Cerebellar nuclear complex (tissue), 1 donor: ENCODE data around the gene PMEPA1.

ENCODE experiments used
- DNase-seq, 2 experiments: peaks; one replicate each; lab custom pipeline; 2025; lab: John Stamatoyannopoulos, UW

The PMEPA1 gene

DNA sequence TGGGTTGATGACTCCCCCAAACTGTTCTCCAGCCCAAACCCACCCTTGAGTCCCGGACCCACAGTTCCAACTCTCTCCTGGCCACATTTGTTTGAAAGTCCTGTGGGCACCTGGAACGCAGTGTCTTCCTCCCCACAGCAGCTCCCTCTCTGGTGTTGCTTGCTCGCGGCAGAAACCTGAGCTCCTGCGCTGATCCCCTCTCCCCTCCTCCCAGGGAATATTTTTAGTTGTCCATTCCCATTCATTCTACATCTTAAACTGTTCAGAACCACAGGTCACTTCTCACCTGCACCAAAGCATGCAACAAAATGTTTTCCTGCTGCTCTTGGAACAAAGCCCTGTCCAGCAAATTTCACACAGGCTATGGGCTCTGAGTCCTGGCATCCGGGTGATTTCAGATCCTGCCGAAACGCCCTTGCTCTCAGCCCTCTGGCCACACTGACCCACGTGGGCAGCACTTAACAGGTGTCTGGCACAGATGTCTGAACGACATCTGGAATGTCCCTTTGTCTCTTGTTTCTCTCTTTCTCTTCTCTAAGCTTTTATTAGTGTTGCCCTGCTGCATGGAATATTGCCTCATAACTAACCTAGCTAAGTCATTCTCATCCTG lies 27.0 kb upstream of the PMEPA1 start:
- no peak for DNase-seq

DNA sequence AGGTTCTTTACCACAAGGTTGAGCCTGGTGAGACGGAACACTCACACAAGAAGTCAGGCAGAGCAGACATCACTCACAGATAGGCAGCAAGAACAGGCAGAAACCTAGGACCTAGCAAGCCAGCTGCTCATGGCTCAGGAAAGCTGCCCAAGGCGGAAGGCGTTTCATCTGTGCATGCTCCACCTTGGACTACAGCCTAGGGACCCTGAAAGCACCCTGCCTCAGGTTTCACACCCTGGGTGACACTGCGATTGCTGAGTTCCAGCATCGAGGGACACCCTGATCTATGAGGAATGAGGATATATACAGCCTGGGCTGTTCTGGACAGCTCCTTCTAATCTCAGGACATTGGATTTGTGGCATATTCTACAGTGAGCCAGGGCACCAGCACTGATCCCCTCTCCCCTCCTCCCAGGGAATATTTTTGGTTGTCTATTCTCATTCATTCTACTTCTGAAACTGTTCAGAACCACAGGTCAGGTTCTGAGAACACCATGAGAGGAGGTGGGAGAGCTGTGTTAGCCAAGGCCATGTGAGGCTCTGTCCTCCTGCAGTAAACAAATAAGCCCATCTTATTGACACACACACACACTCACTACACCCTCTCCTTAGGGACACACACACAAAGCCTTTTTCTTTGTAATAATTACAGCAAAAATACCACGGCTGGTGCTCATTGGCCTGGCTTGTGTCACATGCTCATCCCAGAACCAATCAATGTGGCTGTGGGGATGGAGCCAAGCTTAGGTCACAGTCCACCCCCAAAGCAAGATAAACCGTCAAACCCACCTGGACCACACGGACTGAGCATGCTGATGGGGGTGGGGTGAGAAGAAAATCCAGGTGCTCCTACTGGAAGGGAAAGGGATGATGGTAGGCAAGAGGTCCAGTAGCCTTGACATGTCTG lies 26.3 kb upstream of the PMEPA1 start:
- DNase-seq, result no peak

DNA sequence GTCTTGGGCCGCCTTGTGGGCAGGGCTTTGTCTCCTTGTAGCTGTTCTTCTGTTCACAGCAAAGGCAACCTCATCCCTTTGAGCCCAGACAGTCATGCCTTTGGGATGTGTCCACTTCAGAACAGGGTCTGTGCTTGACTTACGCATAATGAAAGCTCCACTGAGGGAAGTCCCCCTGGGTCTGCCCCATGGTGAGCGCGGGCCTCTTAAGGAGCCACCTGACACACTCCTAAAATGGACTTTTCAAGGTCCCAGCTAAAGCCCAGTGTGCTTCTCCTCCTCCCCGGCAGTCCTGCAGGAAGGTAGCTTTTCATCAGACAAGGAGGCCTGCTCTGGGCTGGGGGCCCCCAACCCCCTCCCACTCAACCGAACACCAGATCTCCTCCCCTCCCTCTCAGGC lies 24.9 kb upstream of the PMEPA1 start:
- DNase-seq, result no peak

DNA sequence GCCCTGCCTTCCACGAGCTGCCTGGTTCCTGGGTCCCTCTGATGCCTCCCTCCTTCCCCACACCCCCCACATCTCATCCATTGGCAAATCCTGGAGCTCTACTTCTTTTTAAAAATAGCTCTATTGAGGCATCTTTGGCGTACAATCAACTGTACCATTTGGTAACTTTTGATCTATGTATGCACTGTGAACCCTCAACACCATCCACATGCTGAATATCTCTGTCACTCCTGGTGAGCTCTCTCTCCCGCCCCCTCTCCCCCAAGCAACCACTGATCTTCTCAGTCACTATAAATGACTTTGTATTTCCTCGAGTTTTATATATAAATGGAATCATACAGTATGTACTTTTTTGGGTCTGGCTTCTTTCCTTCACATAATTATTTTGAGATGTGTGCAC lies 22.4 kb upstream of the PMEPA1 start:
- DNase-seq, result no peak

DNA sequence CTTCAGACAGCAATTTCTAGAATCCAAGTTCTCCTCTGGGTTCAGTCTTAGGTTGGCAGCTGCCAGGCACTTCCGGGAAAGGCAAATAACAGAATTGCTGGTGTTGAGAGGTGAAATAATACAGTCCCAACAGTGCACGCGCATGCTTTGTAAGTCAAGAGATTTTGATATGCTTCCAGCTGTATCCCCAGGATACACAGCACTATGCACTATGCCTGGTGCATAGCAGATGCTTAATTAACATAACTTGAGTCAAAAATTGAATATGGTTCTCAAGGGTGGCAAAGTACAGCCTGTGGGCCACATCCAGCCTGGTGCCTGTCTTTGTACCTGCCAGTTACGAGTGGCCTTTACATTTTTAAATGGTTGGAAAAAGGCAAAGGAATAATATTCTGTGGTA lies 18.9 kb upstream of the PMEPA1 start:
- DNase-seq, result no peak

DNA sequence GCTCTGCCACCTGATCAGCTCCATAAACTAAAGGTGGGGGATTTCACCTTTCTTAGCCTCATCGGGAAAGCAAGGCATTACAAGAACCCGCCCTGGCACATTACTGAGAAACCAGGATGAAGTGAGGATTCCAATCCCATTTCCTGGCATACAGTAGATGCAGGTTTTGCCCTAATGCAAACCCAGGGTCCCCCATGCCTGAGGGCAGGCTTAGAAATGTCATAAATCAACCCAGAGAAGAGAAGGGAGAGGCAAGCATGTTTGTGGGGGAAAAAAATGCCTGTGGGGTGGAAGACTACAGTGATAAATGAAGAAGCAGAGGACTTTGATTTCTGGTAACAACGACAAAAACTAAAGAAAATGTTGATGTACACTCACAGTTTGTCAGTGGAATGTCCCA lies 18.0 kb upstream of the PMEPA1 start:
- no peak for DNase-seq

DNA sequence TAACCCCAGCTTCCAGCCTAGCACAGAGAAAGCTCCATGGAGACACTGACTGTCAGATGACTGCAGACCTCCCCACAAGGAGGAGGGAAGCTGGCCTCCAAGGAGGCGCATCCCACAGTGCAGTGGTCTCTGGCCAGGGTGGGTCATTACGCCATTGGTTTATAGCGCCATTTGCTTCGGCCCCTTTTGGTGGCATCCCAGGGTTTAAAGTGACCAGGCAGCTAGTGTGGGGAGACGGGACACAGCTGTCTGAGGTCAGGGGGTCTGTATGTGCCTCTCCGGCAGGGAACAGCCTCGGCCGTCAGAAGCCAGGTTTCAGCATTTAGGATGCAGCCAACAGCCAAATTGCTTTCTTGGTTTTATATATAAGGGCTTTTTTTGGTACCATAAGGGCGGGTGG lies 15.8 kb upstream of the PMEPA1 start:
- DNase-seq, result no peak

DNA sequence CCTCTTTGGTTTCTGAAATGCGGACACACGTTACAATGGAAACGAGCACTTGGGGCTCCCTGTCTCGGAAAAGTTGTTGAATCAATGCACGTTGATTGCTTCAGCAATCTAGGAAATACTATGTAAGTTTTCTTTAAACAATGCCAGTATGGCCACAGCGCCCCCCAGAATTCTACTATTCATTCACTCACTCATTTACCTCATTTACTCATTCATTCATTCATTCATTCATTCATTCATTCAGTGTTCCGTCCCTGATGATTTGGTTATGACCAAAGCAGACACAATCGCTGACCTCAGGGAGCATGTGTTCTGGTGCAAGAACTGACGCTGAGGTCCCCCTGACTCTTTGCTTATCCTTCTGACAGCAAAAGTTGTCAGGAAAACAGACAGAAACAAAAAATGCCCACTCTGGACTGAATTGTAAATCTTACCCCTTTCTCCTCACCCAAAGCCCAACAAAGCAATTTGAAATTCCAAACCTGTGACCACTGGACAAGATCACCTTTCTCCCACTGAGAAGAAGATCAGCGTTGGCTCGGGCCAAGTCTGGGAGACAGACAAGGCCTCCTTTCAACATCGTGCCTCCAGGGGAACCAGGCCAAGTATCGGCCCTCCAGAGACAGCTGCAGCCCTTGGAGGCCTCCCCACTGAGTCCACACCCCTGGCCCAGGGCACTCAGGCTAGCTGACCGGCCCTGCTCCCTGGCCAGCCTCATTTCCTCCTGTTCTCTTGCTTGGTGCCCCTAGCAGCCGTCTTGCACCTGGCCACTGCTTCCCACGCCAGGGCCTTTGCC lies 15.0 kb upstream of the PMEPA1 start:
- no peak for DNase-seq

DNA sequence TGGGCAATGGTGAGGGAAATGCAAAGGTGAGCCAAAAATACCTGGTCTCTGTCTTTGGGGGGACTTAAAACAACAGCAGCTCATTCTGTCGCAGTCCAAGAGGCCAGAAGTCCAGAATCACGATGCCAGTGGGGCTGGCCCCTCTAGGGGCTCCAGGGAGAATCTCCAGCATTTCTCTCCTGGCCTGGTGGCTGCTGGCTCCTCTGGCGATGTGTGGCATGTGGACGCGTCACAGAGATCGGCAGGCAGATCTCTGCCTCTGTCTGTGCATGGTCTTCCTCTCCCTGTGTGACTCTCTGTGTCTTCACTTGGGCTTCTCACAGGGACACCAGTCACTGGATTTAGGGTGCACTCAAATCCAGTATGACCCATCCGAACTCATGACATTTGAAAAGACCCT lies 14.0 kb upstream of the PMEPA1 start:
- DNase-seq, result no peak

DNA sequence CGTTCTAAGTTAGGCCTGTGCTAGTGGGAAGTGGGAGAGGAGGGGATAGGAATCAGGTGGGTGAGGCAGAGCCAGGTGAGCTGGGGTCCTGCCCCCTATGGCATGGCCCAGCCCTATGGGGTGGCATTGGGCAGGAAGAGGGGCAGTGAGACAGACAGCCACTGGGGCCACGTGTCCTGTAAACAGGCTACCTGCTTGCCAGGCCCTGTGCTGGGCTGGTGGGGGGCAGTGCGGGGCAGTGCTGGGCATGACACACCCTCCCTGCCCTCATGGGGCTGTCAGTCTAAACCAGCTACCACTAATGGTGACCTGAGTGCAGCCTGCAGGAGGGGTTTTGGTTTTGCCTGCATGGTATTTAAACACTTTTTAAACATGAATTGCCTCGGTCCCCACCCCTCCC lies 10.1 kb upstream of the PMEPA1 start:
- DNase-seq, result no peak

DNA sequence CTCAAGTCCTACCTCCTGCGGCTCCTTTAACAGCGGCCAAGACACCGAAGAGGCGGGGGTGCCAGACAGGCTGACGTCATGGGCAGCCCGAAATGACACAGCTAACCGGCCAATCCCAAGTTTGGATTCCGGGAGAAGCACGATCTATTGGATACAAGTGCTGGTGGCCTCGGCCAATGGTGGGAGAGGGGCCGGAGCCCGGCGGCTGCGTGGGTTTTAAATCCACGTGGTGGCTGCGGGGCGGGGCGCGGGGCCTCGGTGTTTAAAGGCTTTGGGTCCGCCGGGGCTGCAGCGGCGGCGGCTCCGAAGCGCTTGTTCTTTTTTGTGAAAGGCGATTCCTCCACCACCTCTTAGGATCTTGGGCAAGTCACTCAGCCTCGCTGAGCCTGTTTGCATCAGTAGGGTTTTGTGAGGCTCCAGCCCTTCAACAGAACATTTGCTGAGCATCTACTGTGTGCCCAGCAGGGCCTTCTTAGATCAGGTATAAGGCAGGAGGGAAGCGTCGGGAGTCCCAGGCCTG lies 8.7 kb upstream of the PMEPA1 start:
- DNase-seq, result no peak

DNA sequence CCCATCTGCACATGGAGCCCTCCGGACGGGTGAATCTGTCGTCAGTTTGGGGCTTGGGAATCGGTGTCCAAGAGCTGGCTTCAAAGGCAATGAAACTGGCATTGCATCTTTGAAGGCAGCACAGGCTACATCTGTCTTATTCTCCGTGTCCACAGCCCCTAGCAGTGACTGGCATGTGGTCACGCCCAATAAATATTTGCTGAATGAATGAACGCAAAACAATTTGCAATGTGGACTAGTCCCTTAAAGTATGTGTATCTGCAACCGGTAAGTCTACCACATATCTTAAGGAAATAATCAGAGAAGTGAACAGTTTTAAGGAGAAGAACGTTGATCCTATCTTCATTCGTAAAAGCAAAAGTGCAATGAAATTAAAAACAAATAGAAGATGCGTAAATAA lies 8.0 kb upstream of the PMEPA1 start:
- DNase-seq, result no peak

DNA sequence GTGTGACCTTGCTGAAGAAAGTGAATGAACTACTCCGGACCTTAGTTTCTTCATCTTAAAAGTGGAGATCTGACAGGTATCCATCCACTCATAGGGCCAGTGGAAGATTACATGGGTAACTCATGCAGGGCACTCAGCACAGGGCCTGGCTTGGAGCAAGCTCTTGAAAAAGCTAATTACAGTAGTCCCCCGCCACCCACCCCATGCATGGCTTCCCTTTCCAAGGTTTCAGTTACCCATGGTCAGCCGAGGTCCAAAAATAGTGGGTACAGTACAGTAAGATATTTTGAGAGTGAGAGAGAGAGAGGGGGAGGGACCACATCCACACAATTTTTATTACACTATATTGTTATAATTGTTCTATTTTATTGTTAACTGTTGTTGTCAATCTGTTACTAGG lies 7.1 kb upstream of the PMEPA1 start:
- DNase-seq, result no peak

DNA sequence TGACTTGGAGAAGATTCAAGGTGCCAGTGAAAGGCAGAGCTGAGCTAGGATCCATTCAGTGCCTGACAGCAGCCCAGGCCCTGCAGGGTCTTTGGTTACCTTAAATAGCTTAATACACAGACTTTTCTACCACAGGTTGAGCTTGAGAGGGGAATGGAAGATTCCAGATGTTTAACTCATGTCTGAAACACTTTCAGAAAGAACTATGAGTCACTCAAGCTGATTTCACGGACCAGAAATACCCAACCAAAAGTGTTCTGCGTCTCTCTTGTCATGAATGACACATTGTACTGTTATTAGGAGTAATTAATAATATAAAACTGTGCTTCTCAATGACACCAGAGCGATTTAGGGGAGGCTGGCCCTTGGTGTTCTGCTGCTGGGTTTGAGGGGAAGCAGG lies 6.4 kb upstream of the PMEPA1 start:
- no peak for DNase-seq

DNA sequence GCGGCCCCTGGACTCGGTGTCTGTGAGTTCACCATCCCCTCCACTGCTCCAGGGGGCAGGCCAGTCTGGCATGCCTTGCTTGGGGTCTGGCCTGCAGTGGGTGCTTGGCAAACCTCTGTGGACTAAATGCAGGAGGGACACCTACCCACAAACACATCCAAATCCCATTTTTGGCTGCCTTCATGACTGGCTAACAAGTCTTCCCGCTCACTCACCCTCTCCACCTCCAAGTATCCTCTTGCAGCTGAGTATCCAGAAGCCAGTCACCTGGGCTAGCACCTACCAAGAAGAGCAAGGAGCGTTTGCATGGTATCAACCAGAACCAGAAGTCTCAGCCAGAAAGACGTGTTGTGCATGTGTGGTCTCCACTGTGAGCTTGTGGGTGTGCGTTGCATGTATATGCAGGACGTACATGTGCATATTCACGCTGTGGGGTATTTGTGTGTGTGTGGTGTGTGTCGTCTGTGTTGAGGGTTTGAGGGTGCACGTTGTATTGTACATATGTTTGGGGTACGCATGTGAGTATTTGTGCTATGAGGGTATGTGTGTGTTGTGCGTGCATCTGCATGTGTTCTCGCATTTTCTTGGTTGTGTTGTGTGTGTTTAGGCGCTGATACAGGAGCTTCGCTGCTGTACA lies 5.6 kb upstream of the PMEPA1 start:
- no peak for DNase-seq

DNA sequence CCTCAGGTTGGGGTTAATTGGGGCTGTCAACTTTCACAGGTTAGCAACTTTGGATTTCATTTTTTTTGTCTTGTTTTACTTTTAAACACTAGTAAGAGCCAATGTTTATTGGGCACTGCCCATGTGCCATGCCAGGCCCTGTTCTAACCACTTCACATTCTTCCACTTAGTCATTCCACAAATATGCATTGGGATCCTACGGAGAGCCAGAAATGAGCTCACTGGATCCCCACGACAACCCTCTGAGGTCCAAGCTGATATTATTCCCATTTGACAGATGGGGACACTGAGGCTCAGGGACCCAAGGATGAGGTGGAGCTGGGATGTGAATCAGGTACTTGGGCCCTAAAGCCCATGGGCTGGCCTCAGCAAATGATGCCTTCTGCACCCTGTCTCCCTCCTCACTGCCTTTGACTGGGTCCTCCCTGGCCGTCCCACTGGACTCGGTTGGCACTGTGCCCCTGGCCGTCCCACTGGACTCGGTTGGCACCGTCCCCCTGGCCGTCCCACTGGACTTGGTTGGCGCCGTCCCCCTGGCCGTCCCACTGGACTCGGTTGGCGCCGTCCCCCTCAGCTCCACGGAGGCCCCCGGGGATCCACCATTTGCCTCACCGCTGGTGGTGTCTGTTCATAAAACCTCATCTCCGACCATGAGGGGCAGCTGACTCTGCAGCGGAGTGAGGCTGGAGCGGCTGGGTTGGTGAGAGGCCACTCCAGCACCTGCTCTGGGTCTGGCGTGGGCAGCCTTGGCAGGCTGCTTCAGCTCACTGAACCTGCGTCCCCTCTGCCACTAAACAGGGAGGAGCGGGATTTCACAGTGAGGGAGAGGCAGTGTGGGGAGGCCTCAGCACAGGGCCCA lies 4.8 kb upstream of the PMEPA1 start:
- no peak for DNase-seq

DNA sequence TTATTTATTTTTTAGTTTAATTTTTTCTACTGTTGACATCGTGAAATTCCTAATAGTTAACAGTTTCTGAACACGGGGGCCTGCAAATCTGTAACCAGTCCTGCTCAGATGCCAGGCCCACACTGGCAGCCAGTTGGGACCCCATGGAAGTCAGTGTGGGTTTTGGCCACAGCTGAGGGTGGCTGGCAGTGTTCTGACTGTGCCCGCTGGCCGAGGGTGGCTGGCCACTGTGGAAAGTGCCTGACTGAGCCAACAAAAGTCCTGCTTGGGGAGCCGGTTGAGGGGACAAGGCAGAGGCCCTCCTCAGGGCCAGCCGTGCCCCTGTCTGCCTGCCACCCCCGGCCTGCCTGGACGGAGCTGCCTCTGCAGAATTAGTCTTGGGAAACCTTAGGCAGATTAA lies 4.1 kb upstream of the PMEPA1 start:
- DNase-seq, result no peak

DNA sequence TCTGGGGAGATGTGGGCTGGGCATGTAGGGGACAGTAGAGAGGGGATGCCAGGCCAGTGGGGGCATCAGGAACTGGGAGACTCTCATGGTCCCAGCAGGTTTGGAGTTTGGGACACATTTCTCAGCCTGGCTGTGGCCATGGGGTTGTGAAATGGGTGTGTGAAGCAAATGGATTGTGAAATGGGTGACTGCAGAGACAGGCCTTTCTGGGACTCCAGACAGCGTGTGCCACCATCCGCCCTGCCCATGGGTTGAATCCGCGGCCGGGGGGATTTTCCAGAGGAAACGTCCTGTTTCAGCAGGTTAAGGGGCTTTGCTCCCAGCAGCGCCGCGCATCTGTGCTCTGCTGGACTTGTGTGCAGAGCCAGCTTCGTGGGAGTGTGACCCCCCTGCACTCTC lies 3.7 kb upstream of the PMEPA1 start:
- no peak for DNase-seq

DNA sequence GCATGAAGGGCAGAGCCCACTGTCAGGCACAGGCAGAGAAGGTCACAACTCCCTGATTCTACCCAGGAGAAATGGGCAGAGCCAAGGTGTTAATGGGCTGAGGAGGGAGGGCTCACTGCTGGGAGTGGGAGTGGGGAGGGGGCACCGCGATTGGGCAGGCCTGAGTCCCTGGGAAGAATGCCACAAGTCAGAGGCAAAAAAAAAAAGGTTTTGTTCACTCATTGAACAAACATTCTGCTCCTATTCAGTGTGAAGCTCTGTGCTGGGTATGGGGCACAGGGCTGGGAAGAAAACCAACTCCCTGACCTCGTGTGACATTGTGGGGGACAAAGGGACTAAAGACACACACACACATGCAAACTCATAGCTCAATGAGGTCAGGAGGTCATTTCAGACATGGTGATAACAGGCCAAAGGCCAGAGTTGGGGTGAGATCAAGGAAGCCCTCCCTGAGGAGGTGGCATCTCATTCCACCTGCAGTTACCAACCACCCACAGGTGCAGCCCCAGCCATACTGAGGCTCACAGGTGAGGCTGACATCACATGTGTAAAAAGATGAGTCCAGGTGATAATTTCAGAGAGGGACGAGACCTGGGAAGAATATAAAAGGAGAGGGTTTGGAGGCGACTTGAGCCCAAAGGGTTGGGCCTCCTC lies 3.2 kb upstream of the PMEPA1 start:
- no peak for DNase-seq

DNA sequence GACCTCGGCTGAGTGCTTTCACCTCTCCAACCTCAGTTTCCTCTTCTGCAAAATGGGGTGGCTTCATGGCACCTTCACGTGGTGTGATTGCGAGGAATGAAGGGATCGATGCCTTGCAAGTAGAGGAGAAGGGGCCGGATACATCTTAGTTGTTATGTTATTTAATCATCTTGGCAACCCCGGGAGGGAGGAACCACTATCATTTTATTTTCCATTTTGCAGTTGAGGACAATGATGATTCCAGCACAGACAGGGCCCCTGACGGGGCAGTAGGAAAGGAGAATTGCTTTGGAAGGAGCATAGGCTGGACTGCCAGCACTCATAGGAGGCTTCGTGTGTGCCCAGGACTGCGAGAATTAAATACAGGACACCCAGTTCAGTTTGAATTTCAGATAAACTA lies 2.5 kb upstream of the PMEPA1 start:
- DNase-seq, result no peak

DNA sequence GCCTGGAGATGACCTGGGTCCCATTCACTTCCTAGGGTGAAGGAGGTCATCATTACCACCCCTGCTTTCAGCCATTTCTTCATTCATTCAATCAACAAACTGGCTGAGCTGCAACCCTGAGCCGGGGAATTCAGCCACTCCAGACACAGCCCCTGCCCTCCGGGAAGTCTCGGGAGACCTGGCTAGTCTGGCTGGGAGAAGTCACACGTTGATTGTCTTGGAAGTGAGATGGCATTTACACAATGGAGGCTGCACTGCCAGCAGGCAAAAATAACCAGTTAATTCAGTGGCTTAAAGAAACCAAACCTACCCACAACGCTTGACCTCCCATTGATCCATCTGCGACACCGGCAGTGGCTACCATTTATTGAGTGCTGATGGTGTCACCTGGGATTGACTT lies 2.0 kb upstream of the PMEPA1 start:
- DNase-seq, result no peak
